Prostate gland (tissue), 2 donors: ENCODE results near the gene EMCN. TPM values are rescaled to one million over a fixed set of nuclear protein-coding genes. Genes with fewer than 3 reads are reported as not detected.

Experiments
- DNase-seq: peaks from one replicate; pipeline ENCODE4 v3.0.0-alpha.2; 2019; ENCODE audit warnings: low spot score
- H3K27ac ChIP-seq, 2 donors: fragments of 200-600 bp; sonication (generic); 2 replicates each; pipeline ENCODE4 v1.5.1; 2017 to 2019
- H3K27me3 ChIP-seq: fragments of 200-600 bp; sonication (generic); replicated peaks from 2 replicates; pipeline ENCODE4 v1.5.1; 2019; ENCODE audit not compliant: insufficient read depth
- H3K36me3 ChIP-seq, 2 donors: fragments of 200-600 bp; sonication (generic); 1 replicate in 1 of 2; 2 replicates in 1 of 2; pipeline versions ENCODE4 v1.5.1 to v1.8.1; 2017 to 2019
- H3K4me1 ChIP-seq: fragments of 200-600 bp; sonication (generic); replicated peaks from 2 replicates; pipeline ENCODE4 v1.5.1; 2019
- H3K4me3 ChIP-seq, 2 donors: fragments of 200-600 bp; sonication (generic); 2 replicates each; pipeline ENCODE4 v1.5.1; 2017 to 2019
- H3K9me3 ChIP-seq: fragments of 200-600 bp; sonication (generic); 2 replicates; pipeline ENCODE4 v1.5.1; 2017
- POLR2A ChIP-seq: fragments of 450-650 bp; IDR thresholded peaks from one replicate; pipeline ENCODE4 v1.6.1; 2016; ENCODE audit warnings: antibody characterized with exemption, mild to moderate bottlenecking
- POLR2AphosphoS5 ChIP-seq: sonication (generic); formaldehyde crosslinking; IDR thresholded peaks from one replicate; pipeline ENCODE4 v1.6.1; 2017; ENCODE audit warnings: antibody characterized with exemption
- WGBS: methylation state at CpG from one replicate; pipeline ENCODE4 v1.1.5; 2018; 5-methylcytosine and 5-hydroxymethylcytosine counted together
- intact Hi-C: fragments of 100-400 bp; cut with DNase I; formaldehyde crosslinking; loops from one replicate; pipeline ENCODE4 v1.14.2; 2022
- total RNA-seq, 2 donors: library from RNA; depleted of rRNA; stranded (reverse); fragments of >200 nt; gene quantifications; one replicate each; pipeline ENCODE4 v1.1.0, GENCODE V29; 2016
- TF ChIP-seq, protein P1 (sequence below), 4 experiments: fragments of 200-600 bp in 2 of 4; fragments of 450-650 bp in 2 of 4; sonication (generic) in 2 of 4; IDR thresholded peaks; 1 replicate in 3 of 4; 2 replicates in 1 of 4; pipeline ENCODE4 v1.5.1; 2016 to 2019; ENCODE audit warnings: antibody characterized with exemption in 4 of 4, mild to moderate bottlenecking in 2 of 4, moderate library complexity in 2 of 4

EMCN gene
- total RNA-seq, 2 donors from 2014 or later: 15.3 to 78.1 TPM

DNA sequence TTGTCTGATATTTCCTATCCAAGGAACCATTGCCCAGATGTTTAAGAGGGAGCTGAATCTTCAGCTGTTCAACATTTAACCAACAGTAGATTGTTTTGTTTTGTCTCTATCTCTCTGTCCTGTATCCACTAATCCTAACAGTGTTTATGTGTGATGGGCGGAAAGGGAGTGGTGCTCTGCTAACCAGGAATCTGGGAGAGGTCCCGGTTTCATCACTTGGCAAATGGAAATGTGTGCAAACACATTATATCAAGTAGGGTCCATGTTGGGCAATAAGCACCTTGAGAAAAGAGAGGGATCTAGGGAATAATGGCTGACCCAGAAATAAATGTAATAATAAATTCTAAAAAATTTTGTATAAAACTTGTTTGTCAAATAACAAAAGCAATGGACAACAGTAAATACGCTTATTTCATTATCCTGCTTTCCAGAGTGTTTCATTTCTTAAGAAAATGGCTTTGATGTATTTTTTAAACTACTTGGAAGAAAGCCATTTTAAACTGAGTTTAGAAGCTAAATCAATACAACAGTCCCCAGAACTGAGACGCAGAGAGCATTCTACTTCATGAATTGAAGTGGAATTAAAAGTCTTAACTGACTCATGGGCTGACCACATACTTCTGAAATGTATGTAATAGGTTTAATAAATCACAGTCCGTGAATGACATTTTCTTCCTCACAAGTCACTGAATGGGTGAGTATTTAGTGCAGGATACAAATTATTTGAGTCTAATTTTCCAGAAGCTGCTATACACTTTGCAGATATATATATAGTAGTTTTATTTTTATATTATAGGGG, 55.8 kb downstream of the EMCN start:
- Histone ChIP-seq H3K27ac (no peak overlapping the region), H3K9me3 (no peaks in the 10 kb centered on the region), H3K27me3 (no peaks in the 10 kb centered on the region), H3K36me3 (no peaks in the 10 kb centered on the region), H3K4me3 (no peak overlapping the region), H3K4me1 (no peaks in the 10 kb centered on the region)
- TF ChIP-seq POLR2A: no peak
- TF ChIP-seq, protein P1, sequence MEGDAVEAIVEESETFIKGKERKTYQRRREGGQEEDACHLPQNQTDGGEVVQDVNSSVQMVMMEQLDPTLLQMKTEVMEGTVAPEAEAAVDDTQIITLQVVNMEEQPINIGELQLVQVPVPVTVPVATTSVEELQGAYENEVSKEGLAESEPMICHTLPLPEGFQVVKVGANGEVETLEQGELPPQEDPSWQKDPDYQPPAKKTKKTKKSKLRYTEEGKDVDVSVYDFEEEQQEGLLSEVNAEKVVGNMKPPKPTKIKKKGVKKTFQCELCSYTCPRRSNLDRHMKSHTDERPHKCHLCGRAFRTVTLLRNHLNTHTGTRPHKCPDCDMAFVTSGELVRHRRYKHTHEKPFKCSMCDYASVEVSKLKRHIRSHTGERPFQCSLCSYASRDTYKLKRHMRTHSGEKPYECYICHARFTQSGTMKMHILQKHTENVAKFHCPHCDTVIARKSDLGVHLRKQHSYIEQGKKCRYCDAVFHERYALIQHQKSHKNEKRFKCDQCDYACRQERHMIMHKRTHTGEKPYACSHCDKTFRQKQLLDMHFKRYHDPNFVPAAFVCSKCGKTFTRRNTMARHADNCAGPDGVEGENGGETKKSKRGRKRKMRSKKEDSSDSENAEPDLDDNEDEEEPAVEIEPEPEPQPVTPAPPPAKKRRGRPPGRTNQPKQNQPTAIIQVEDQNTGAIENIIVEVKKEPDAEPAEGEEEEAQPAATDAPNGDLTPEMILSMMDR (IDR thresholded peaks at IDR 0.05): no peak
- TF ChIP-seq POLR2AphosphoS5: no peak
- WGBS: 63% methylated on average over 5 of the region's 5 CpGs
- intact Hi-C loops: no loop called here
- no peak for DNase-seq

DNA sequence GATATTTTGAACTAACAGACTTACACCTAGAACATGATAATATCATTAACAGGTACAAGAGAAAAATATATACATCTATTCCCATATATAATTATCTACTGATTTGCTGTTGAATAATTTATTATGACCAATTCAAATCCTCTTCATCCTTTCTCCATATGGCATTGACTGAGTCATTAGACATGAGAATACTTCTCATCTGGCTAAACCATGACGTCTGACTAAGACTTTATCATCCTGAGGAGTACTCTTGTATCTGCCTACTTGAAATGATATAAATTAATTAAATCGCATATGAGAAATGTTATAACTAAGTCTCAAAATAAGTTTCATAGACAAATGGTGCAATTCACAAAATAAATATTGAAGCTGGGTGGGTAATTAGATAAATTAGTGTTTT, 67.4 kb downstream of the EMCN start:
- no peak for DNase-seq
- no peaks in the 10 kb centered on the region for H3K36me3 ChIP-seq
- H3K27me3 ChIP-seq: no peaks in the 10 kb centered on the region
- WGBS: 90% methylated on average over 2 of the region's 2 CpGs
- no peak overlapping the region for H3K4me3 ChIP-seq
- TF ChIP-seq, protein P1 (IDR thresholded peaks at IDR 0.05): no peak
- TF ChIP-seq POLR2A (no peak), POLR2AphosphoS5 (no peak)
- no peaks in the 10 kb centered on the region for H3K9me3 ChIP-seq
- no peak overlapping the region for H3K27ac ChIP-seq
- intact Hi-C loops: no loop called here
- no peaks in the 10 kb centered on the region for H3K4me1 ChIP-seq

DNA sequence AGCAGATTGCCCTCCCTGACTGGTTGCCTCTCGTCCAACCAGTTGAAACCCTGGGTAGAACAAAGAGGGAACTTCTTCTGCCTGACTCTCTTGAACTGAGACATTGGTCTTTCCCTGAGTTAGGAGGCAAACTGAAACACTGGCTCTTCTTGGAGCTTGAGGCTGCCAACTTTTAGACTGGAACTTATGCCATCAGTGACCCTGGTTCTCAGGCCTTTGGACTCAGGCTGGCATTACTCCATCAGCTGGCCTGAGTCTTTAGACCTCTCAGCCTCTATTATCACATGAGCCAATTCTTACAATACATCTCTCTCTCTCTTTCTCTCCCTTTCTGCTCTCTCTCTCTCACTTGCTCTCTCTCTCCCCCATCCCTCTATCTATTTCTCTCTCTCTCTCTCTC, 86.4 kb downstream of the EMCN start:
- DNase-seq: no peak
- Histone ChIP-seq H3K4me3 (no peak overlapping the region), H3K4me1 (no peaks in the 10 kb centered on the region), H3K27me3 (no peaks in the 10 kb centered on the region), H3K27ac (no peak overlapping the region), H3K36me3 (no peaks in the 10 kb centered on the region), H3K9me3 (no peaks in the 10 kb centered on the region)
- intact Hi-C loops: no loop called here
- 86% methylated on average over 1 of the region's 1 CpG for WGBS
- TF ChIP-seq POLR2AphosphoS5 (no peak), POLR2A (no peak)

DNA sequence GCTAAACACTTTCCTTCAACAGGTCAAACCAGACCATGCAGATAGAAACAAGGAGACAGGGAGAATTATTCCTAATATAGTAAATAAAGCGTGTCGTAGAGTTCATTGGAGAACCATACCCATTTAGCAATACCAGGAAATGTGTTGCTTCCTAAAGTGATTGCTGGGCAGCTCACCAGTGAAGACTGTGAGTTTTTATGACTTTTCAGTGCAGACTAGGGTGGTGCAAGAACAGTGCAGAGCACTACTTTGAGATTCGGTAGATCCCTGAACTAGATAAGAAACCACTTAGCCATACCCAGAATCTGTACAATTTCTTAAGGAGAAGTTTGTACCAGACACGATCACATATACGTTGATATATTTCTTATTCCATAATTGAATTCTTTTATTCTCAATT, 87.4 kb downstream of the EMCN start:
- TF ChIP-seq, protein P1 (IDR thresholded peaks at IDR 0.05): no peak
- no peak for TF ChIP-seq POLR2A
- no peak for TF ChIP-seq POLR2AphosphoS5
- intact Hi-C loops: no loop called here
- no peaks in the 10 kb centered on the region for H3K27me3 ChIP-seq
- no peak for DNase-seq
- no peaks in the 10 kb centered on the region for H3K4me1 ChIP-seq
- WGBS: 82% methylated on average over 5 of the region's 5 CpGs
- no peak overlapping the region for H3K27ac ChIP-seq
- no peak overlapping the region for H3K4me3 ChIP-seq
- H3K9me3 ChIP-seq: no peaks in the 10 kb centered on the region
- no peaks in the 10 kb centered on the region for H3K36me3 ChIP-seq

DNA sequence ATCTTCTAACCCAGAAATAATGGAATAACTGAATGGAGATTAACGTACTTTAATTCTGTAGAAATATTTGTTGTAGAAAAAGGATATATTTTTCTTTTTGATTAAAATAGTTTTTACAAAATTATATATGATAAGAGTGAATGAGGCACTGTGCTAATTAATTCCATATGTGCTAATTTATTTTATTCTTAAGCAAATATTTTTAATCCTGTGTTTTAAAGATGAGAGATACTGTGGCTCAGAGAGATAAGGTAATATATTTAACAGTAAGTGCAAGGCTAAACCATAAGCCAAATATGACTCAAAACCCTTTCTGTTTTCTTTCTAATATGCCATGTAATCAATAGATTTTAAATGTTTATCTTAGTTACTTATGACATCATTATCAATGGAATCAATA, 88.2 kb downstream of the EMCN start:
- no peak for TF ChIP-seq POLR2AphosphoS5
- TF ChIP-seq, protein P1 (IDR thresholded peaks at IDR 0.05): no peak
- no peak for TF ChIP-seq POLR2A
- DNase-seq: no peak
- no peaks in the 10 kb centered on the region for H3K4me1 ChIP-seq
- H3K4me3 ChIP-seq: no peak overlapping the region
- intact Hi-C loops: loop anchor here (10.0 kb wide), 1 partner anchor 335 kb away; no protein-coding TSS in a partner anchor
- H3K9me3 ChIP-seq: no peaks in the 10 kb centered on the region
- no peak overlapping the region for H3K27ac ChIP-seq
- no peaks in the 10 kb centered on the region for H3K36me3 ChIP-seq
- no peaks in the 10 kb centered on the region for H3K27me3 ChIP-seq
- 95% methylated on average over 1 of the region's 1 CpG for WGBS
